Mesendoderm (in vitro differentiated cells): ENCODE data around the gene ZMAT1. TPM values are rescaled to one million over a fixed set of nuclear protein-coding genes. Genes with fewer than 3 reads are reported as not detected.

Source experiments
- DNase-seq: peaks from one replicate; pipeline ENCODE4 v3.0.0; 2013
- H2AK5ac ChIP-seq: 2 replicates; pipeline ENCODE4 v1.6.1; 2013; ENCODE audit warnings: low read length, inconsistent platforms
- H2BK120ac ChIP-seq: 2 replicates; pipeline ENCODE4 v1.6.1; 2013; ENCODE audit warnings: low read depth, mild to moderate bottlenecking, low read length, moderate library complexity, mixed read lengths
- H2BK15ac ChIP-seq: replicated peaks from 2 replicates; pipeline ENCODE4 v1.6.1; 2013; ENCODE audit warnings: low read depth, mild to moderate bottlenecking, moderate library complexity
- H2BK5ac ChIP-seq: 2 replicates; pipeline ENCODE4 v1.6.1; 2013; ENCODE audit warnings: low read length, inconsistent platforms
- H3K18ac ChIP-seq: 2 replicates; pipeline ENCODE4 v1.6.1; 2013; ENCODE audit warnings: mild to moderate bottlenecking, low read length, mixed read lengths
- H3K23ac ChIP-seq: one replicate; pipeline ENCODE4 v1.6.1; 2013; ENCODE audit warnings: low read length
- H3K27ac ChIP-seq: 2 replicates; pipeline ENCODE4 v1.5.1; 2013; ENCODE audit warnings: low read depth, mild to moderate bottlenecking, inconsistent platforms, low read length, moderate library complexity
- H3K27me3 ChIP-seq: 2 replicates; pipeline ENCODE4 v1.6.1; 2013; ENCODE audit warnings: low read length, control low read depth, mild to moderate bottlenecking, inconsistent platforms; ENCODE audit not compliant: insufficient read depth, poor library complexity
- H3K36me3 ChIP-seq: 2 replicates; pipeline ENCODE4 v1.6.1; 2013; ENCODE audit warnings: low read length, inconsistent platforms; ENCODE audit not compliant: control insufficient read depth, insufficient read depth
- H3K4ac ChIP-seq: one replicate; pipeline ENCODE4 v1.6.1; 2013; ENCODE audit warnings: low read depth, mild to moderate bottlenecking, low read length, moderate library complexity
- H3K4me1 ChIP-seq: 2 replicates; pipeline ENCODE4 v1.6.1; 2013; ENCODE audit warnings: low read depth, low read length, inconsistent platforms; ENCODE audit not compliant: control insufficient read depth
- H3K4me2 ChIP-seq: 2 replicates; pipeline ENCODE4 v1.6.1; 2013; ENCODE audit warnings: low read length
- H3K4me3 ChIP-seq: 2 replicates; pipeline ENCODE4 v1.5.1; 2013; ENCODE audit warnings: mild to moderate bottlenecking, low read length
- H3K56ac ChIP-seq: one replicate; pipeline ENCODE4 v1.6.1; 2013; ENCODE audit warnings: low read length
- H3K79me1 ChIP-seq: 2 replicates; pipeline ENCODE4 v1.6.1; 2013; ENCODE audit warnings: low read length, inconsistent platforms
- H3K79me2 ChIP-seq: 2 replicates; pipeline ENCODE4 v1.6.1; 2013; ENCODE audit warnings: mild to moderate bottlenecking, low read length; ENCODE audit not compliant: control insufficient read depth, insufficient read depth
- H3K9ac ChIP-seq: 2 replicates; pipeline ENCODE4 v1.6.1; 2013; ENCODE audit warnings: low read length, inconsistent platforms
- H4K5ac ChIP-seq: one replicate; pipeline ENCODE4 v1.6.1; 2013; ENCODE audit warnings: low read length
- H4K8ac ChIP-seq: one replicate; pipeline ENCODE4 v1.6.1; 2013; ENCODE audit warnings: low read depth, mild to moderate bottlenecking, control low read depth, low read length, moderate library complexity
- WGBS: extraction: QIAGEN DNeasy Blood & Tissue Kit; methylation state at CpG from one replicate; pipeline ENCODE4 v1.1.7; 2013; ENCODE audit warnings: low lambda C conversion rate, missing lambda C conversion rate; ENCODE audit not compliant: insufficient coverage; ENCODE audit errors: extremely low coverage; 5-methylcytosine and 5-hydroxymethylcytosine counted together
- small RNA-seq: library from polyadenylated mRNA; stranded (forward); fragments of <200 nt; extraction: miRNeasy Mini kit (QIAGEN cat#:217004); gene quantifications from one replicate; pipeline ENCODE3, GENCODE V24; 2013; ENCODE audit not compliant: insufficient read depth

The ZMAT1 gene

GRCh38 chrX:101918751-101919150 lies 13.1 kb downstream of the ZMAT1 start:
- no peak overlapping the region for H3K4me3 ChIP-seq
- no peak overlapping the region for H4K5ac ChIP-seq
- WGBS = no CpG with 5 or more reads among the region's 1 CpG
- H3K79me2 ChIP-seq = no peaks in the 10 kb centered on the region
- no peak overlapping the region for H3K18ac ChIP-seq
- no peak overlapping the region for H2AK5ac ChIP-seq
- H3K23ac ChIP-seq = no peak overlapping the region
- H3K9ac ChIP-seq = no peak overlapping the region
- H3K36me3 ChIP-seq = no peaks in the 10 kb centered on the region
- H3K4ac ChIP-seq = no peak overlapping the region
- no peak overlapping the region for H3K4me2 ChIP-seq
- H4K8ac ChIP-seq = no peak overlapping the region
- H3K27ac ChIP-seq = no peak overlapping the region
- H2BK15ac ChIP-seq = no peak overlapping the region
- no peak overlapping the region for H2BK5ac ChIP-seq
- no peak overlapping the region for H2BK120ac ChIP-seq
- no peaks in the 10 kb centered on the region for H3K27me3 ChIP-seq
- no peak for DNase-seq
- H3K4me1 ChIP-seq = no peaks in the 10 kb centered on the region
- H3K56ac ChIP-seq = no peak overlapping the region
- H3K79me1 ChIP-seq = no peaks in the 10 kb centered on the region

- no peaks in the 10 kb centered on the region for H3K4me1 ChIP-seq
- H2BK15ac ChIP-seq = no peak overlapping the region
- no peak for DNase-seq
- H3K79me2 ChIP-seq = no peaks in the 10 kb centered on the region
- H3K18ac ChIP-seq = no peak overlapping the region
- H3K56ac ChIP-seq = no peak overlapping the region
- H3K23ac ChIP-seq = no peak overlapping the region
- no peak overlapping the region for H3K27ac ChIP-seq
- H3K36me3 ChIP-seq = no peaks in the 10 kb centered on the region
- no peak overlapping the region for H3K9ac ChIP-seq
- no peak overlapping the region for H4K5ac ChIP-seq
- H3K4me2 ChIP-seq = no peak overlapping the region
- H3K79me1 ChIP-seq = no peaks in the 10 kb centered on the region
- H3K27me3 ChIP-seq = no peaks in the 10 kb centered on the region
- no peak overlapping the region for H2BK120ac ChIP-seq
- no CpG with 5 or more reads among the region's 5 CpGs for WGBS
- no peak overlapping the region for H2AK5ac ChIP-seq
- no peak overlapping the region for H4K8ac ChIP-seq
- H3K4me3 ChIP-seq = no peak overlapping the region
- no peak overlapping the region for H2BK5ac ChIP-seq
- no peak overlapping the region for H3K4ac ChIP-seq
Observed at GRCh38 chrX:101906136-101906796, 25.6 kb downstream of the ZMAT1 start.

GRCh38 chrX:101904996-101905395 lies 26.8 kb downstream of the ZMAT1 start:
- Histone ChIP-seq H2BK15ac (no peak overlapping the region), H3K23ac (no peak overlapping the region), H3K79me1 (no peaks in the 10 kb centered on the region), H3K9ac (no peak overlapping the region), H3K4ac (no peak overlapping the region), H2AK5ac (no peak overlapping the region), H3K27me3 (no peaks in the 10 kb centered on the region), H3K18ac (no peak overlapping the region), H4K5ac (no peak overlapping the region), H3K27ac (no peak overlapping the region), H4K8ac (no peak overlapping the region), H3K4me1 (no peaks in the 10 kb centered on the region), H3K79me2 (no peaks in the 10 kb centered on the region), H3K56ac (no peak overlapping the region), H3K36me3 (no peaks in the 10 kb centered on the region), H3K4me3 (no peak overlapping the region), H3K4me2 (no peak overlapping the region), H2BK120ac (no peak overlapping the region), H2BK5ac (no peak overlapping the region)
- no CpG with 5 or more reads among the region's 1 CpG for WGBS
- no peak for DNase-seq

Small RNA genes lying within 50 kb of the gene (small RNA-seq; reads per million reads assigned to genes)
- gene RNU6-345P = not detected
